VCaP (cell line): ENCODE measurements around the gene TTC33.

Experiments used
- H3K27ac ChIP-seq: fragments of 450-650 bp; 2 replicates; pipeline ENCODE4 v1.5.1; 2017
- CTCF ChIP-seq: fragments of 450-650 bp; conservative IDR thresholded peaks from 2 replicates; pipeline ENCODE4 v1.5.1; 2017; ENCODE audit warnings: mild to moderate bottlenecking, moderate library complexity

TTC33 gene

GRCh38 chr5:40700116-40700782, 55.5 kb downstream of the TTC33 start:
- TF ChIP-seq CTCF = no peak
- H3K27ac ChIP-seq = no peak overlapping the region

- TF ChIP-seq CTCF = no peak
- no peak overlapping the region for H3K27ac ChIP-seq
These were observed 61.3 kb downstream of the TTC33 start for GRCh38 chr5:40694433-40694832.

- H3K27ac ChIP-seq = no peak overlapping the region
- TF ChIP-seq CTCF = no peak
These were observed 63.9 kb downstream of the TTC33 start for GRCh38 chr5:40691894-40692293.

GRCh38 chr5:40690267-40690666, 65.5 kb downstream of the TTC33 start:
- no peak overlapping the region for H3K27ac ChIP-seq

GRCh38 chr5:40689438-40689837, 66.3 kb downstream of the TTC33 start:
- H3K27ac ChIP-seq = no peak overlapping the region

More at GRCh38 chr5:40690267-40690666, 65.5 kb downstream of the TTC33 start:
- TF ChIP-seq CTCF = no peak

GRCh38 chr5:40688996-40689395, 66.8 kb downstream of the TTC33 start:
- no peak overlapping the region for H3K27ac ChIP-seq
- no peak for TF ChIP-seq CTCF

More at GRCh38 chr5:40689438-40689837, 66.3 kb downstream of the TTC33 start:
- TF ChIP-seq CTCF = no peak

- peak overlapping the region; percentile 22; the same call in 1 of the 2 replicates for H3K27ac ChIP-seq
- TF ChIP-seq CTCF = peak; percentile 91
These were observed 67.5 kb downstream of the TTC33 start for GRCh38 chr5:40688127-40688761.
